ENCODE data around the gene NXPH3. TPM values are rescaled to one million over a fixed set of nuclear protein-coding genes. Genes with fewer than 3 reads are reported as not detected.

NXPH3 gene
- total and polyA plus RNA-seq, 2 experiments from 2014 or later = 0.77 to 1.2 TPM

- Histone ChIP-seq H3K27ac (no peak overlapping the region), H3K27me3 (peaks cover 25% of the 10 kb centered on the region), H3K4me2 (no peak overlapping the region), H3K79me2 (no peaks in the 10 kb centered on the region), H2AFZ (no peak overlapping the region), H3K9me2 (replicated peaks; ENCODE audit: insufficient read depth) (no peaks in the 10 kb centered on the region), H3K9me3 (ENCODE audit: low read depth) (no peaks in the 10 kb centered on the region), H3K4me3 (no peak overlapping the region), H4K20me1 (ENCODE audit: insufficient read depth, poor library complexity, severe bottlenecking) (no peaks in the 10 kb centered on the region), H3K36me3 (replicated peaks; ENCODE audit: insufficient read depth, low read depth) (no peaks in the 10 kb centered on the region), H3K4me1 (ENCODE audit: insufficient read depth) (peaks cover 10% of the 10 kb centered on the region)
- 82% methylated on average over 5 of the region's 5 CpGs for WGBS (ENCODE audit: low lambda C conversion rate, missing lambda C conversion rate)
- no peak for DNase-seq (ENCODE audit: low spot score)
- no peak for TF ChIP-seq EZH2phosphoT487 (IDR thresholded peaks at IDR 0.05; ENCODE audit: low read depth, severe bottlenecking, unreplicated experiment)
- TF ChIP-seq CTCF (IDR thresholded peaks at IDR 0.05; ENCODE audit: poor library complexity) = no peak
- no peak for TF ChIP-seq EZH2 (IDR thresholded peaks at IDR 0.05; ENCODE audit: borderline replicate concordance)
These were observed 3.9 kb downstream of the NXPH3 start for GRCh38 chr17:49579522-49579921.

- no peak overlapping the region for H3K4me2 ChIP-seq
- H2AFZ ChIP-seq = no peak overlapping the region
- H3K27ac ChIP-seq = no peak overlapping the region
- no peak for TF ChIP-seq EZH2phosphoT487 (IDR thresholded peaks at IDR 0.05; ENCODE audit: low read depth, severe bottlenecking, unreplicated experiment)
- TF ChIP-seq EZH2 (IDR thresholded peaks at IDR 0.05; ENCODE audit: borderline replicate concordance) = no peak
- no peak for TF ChIP-seq CTCF (IDR thresholded peaks at IDR 0.05; ENCODE audit: poor library complexity)
- H3K4me3 ChIP-seq = no peak overlapping the region
- WGBS (ENCODE audit: low lambda C conversion rate, missing lambda C conversion rate) = 83% methylated on average over 17 of the region's 21 CpGs
- DNase-seq (ENCODE audit: low spot score) = no peak
- peaks cover 10% of the 10 kb centered on the region for H3K4me1 ChIP-seq (ENCODE audit: insufficient read depth)
- no peaks in the 10 kb centered on the region for H3K9me2 ChIP-seq (replicated peaks; ENCODE audit: insufficient read depth)
- H3K79me2 ChIP-seq = no peaks in the 10 kb centered on the region
- peaks cover 22% of the 10 kb centered on the region for H3K27me3 ChIP-seq
- no peaks in the 10 kb centered on the region for H3K36me3 ChIP-seq (replicated peaks; ENCODE audit: insufficient read depth, low read depth)
- H4K20me1 ChIP-seq (ENCODE audit: insufficient read depth, poor library complexity, severe bottlenecking) = no peaks in the 10 kb centered on the region
- H3K9me3 ChIP-seq (ENCODE audit: low read depth) = no peaks in the 10 kb centered on the region
These were observed 4.5 kb downstream of the NXPH3 start for GRCh38 chr17:49580055-49580721.

GRCh38 chr17:49580981-49581647 is 5.4 kb downstream of the NXPH3 start:
- 89% methylated on average over 12 of the region's 12 CpGs for WGBS (ENCODE audit: low lambda C conversion rate, missing lambda C conversion rate)
- Histone ChIP-seq H3K79me2 (no peaks in the 10 kb centered on the region), H3K4me3 (no peak overlapping the region), H4K20me1 (ENCODE audit: insufficient read depth, poor library complexity, severe bottlenecking) (no peaks in the 10 kb centered on the region), H3K27ac (no peak overlapping the region), H3K9me2 (replicated peaks; ENCODE audit: insufficient read depth) (no peaks in the 10 kb centered on the region), H3K4me2 (no peak overlapping the region), H3K9me3 (ENCODE audit: low read depth) (no peaks in the 10 kb centered on the region), H3K4me1 (ENCODE audit: insufficient read depth) (peaks cover 7% of the 10 kb centered on the region), H3K27me3 (peaks cover 16% of the 10 kb centered on the region), H2AFZ (no peak overlapping the region), H3K36me3 (replicated peaks; ENCODE audit: insufficient read depth, low read depth) (no peaks in the 10 kb centered on the region)
- TF ChIP-seq CTCF (IDR thresholded peaks at IDR 0.05; ENCODE audit: poor library complexity) = no peak
- TF ChIP-seq EZH2 (IDR thresholded peaks at IDR 0.05; ENCODE audit: borderline replicate concordance) = no peak
- TF ChIP-seq EZH2phosphoT487 (IDR thresholded peaks at IDR 0.05; ENCODE audit: low read depth, severe bottlenecking, unreplicated experiment) = no peak
- DNase-seq (ENCODE audit: low spot score) = no peak
